K562 (cell line): Measurements from ENCODE around the gene FBXL3. TPM values are rescaled to one million over a fixed set of nuclear protein-coding genes. Genes with fewer than 3 reads are reported as not detected.

Experiments
- ATAC-seq: fragments of 200-7000 bp; cut with Tn5 transposase; 3 replicates; pipeline ENCODE4 v1.9.1; 2020; ENCODE audit warnings: moderate library complexity
- BruUV-seq: library from RNA; stranded (reverse); fragments of 400-500 nt; replicated peaks from 2 replicates; lab custom pipeline; 2021; lab: Mats Ljungman, UMichigan
- CTCF ChIA-PET: fragments of 300-600 bp; formaldehyde crosslinking; extraction: SDS; loops from one replicate; lab custom pipeline; 2021; ENCODE audit warnings: low intra/inter-chr PET ratio; lab: Yijun Ruan, JAX
- POLR2A ChIA-PET: fragments of 300-600, 350-650 bp; sonication (Branson Sonifier 250); formaldehyde crosslinking; extraction: SDS; loops from one replicate; lab custom pipeline; 2021; ENCODE audit warnings: antibody characterized with exemption, inconsistent platforms; lab: Yijun Ruan, JAX
- DNase-seq, 4 experiments: peaks; one replicate each; pipeline versions ENCODE4 v3.0.0 to v3.0.0-alpha.2; 2011 to 2018; ENCODE audit warnings: low spot score in 3 of 4, mixed read lengths in 3 of 4; ENCODE audit errors: extremely low read depth in 1 of 4
- FAIRE-seq: peaks from 2 replicates; lab custom pipeline; 2011; peaks lifted over from hg19 to GRCh38; lab: Jason Lieb, UNC
- H2AFZ ChIP-seq: 2 replicates; pipeline ENCODE4 v1.6.0; 2011; ENCODE audit warnings: low read depth, low read length, control low read depth, inconsistent platforms
- H3K27ac ChIP-seq: fragments of 200-600 bp; 3 replicates; pipeline ENCODE4 v1.8.0; 2011; ENCODE audit warnings: low read depth, mild to moderate bottlenecking, control low read depth, inconsistent platforms, low read length, moderate library complexity, mixed read lengths; ENCODE audit errors: extremely low read depth
- H3K27me3 ChIP-seq, 2 experiments: fragments of 300-600 bp in 1 of 2; 2 replicates in 1 of 2; 3 replicates in 1 of 2; pipeline versions ENCODE4 v1.6.0 to v1.8.0; 2011; ENCODE audit warnings: inconsistent platforms in 2 of 2, low read length in 2 of 2, mild to moderate bottlenecking in 1 of 2, mixed read lengths in 1 of 2, moderate library complexity in 1 of 2; ENCODE audit not compliant: control insufficient read depth in 2 of 2, insufficient read depth in 2 of 2
- H3K36me3 ChIP-seq: fragments of 300-600 bp; 3 replicates; pipeline ENCODE4 v1.8.0; 2011; ENCODE audit warnings: mild to moderate bottlenecking, low read length, inconsistent platforms; ENCODE audit not compliant: control insufficient read depth, insufficient read depth
- H3K4me1 ChIP-seq, 2 experiments: fragments of 200-600 bp in 1 of 2; replicated peaks in 1 of 2; 2 replicates in 1 of 2; 3 replicates in 1 of 2; pipeline versions ENCODE4 v1.5.1 to v1.8.0; 2011; ENCODE audit warnings: inconsistent platforms in 2 of 2, low read length in 2 of 2, mild to moderate bottlenecking in 1 of 2, mixed read lengths in 1 of 2, moderate library complexity in 1 of 2; ENCODE audit not compliant: control insufficient read depth in 2 of 2, insufficient read depth in 2 of 2
- H3K4me2 ChIP-seq: 2 replicates; pipeline ENCODE4 v1.6.1; 2011; ENCODE audit warnings: low read length, control low read depth, inconsistent platforms, mixed read lengths; ENCODE audit not compliant: insufficient read depth
- H3K4me3 ChIP-seq: fragments of 200-600 bp; sonication (generic), shearing (Covaris generic); 2 replicates; pipeline ENCODE4 v1.5.1; 2016; ENCODE audit warnings: control low read depth, inconsistent platforms
- H3K79me2 ChIP-seq: fragments of 200-600 bp; 3 replicates; pipeline ENCODE4 v1.8.0; 2011; ENCODE audit warnings: low read length, inconsistent platforms; ENCODE audit not compliant: control insufficient read depth, insufficient read depth
- H3K9ac ChIP-seq, 2 experiments: 2 replicates each; pipeline versions ENCODE4 v1.6.0 to v1.6.1; 2011; ENCODE audit warnings: low read depth in 2 of 2, low read length in 2 of 2, control low read depth in 1 of 2, inconsistent platforms in 1 of 2, mild to moderate bottlenecking in 1 of 2, mixed read lengths in 1 of 2; ENCODE audit not compliant: insufficient read depth in 1 of 2
- H3K9me1 ChIP-seq: one replicate; pipeline ENCODE4 v1.6.0; 2011; ENCODE audit warnings: inconsistent platforms, mild to moderate bottlenecking, low read length, moderate library complexity; ENCODE audit not compliant: control insufficient read depth, insufficient read depth
- H3K9me3 ChIP-seq: replicated peaks from 2 replicates; pipeline ENCODE4 v1.5.1; 2011; ENCODE audit warnings: low read depth, low read length, inconsistent platforms; ENCODE audit not compliant: control insufficient read depth, insufficient read depth
- H4K20me1 ChIP-seq: replicated peaks from 2 replicates; pipeline ENCODE4 v1.6.1; 2011; ENCODE audit warnings: low read length, inconsistent platforms, mixed read lengths; ENCODE audit not compliant: control insufficient read depth, insufficient read depth
- BMI1 ChIP-seq: fragments of 150-350 bp; IDR thresholded peaks from 2 replicates; pipeline ENCODE4 v1.6.1; 2014; ENCODE audit warnings: low read length
- CBFA2T2 ChIP-seq: fragments of 450-650 bp; conservative IDR thresholded peaks from 2 replicates; pipeline ENCODE4 v1.6.1; 2017; ENCODE audit warnings: mild to moderate bottlenecking
- IFI16 ChIP-seq: fragments of 250-450 bp; sonication (Bioruptor Pico); IDR thresholded peaks from 2 replicates; pipeline ENCODE4 v2.1.2; 2022; ENCODE audit warnings: mild to moderate bottlenecking, inconsistent platforms
- KLF13 ChIP-seq: fragments of 450-650 bp; IDR thresholded peaks from 2 replicates; pipeline ENCODE4 v1.6.1; 2016; ENCODE audit warnings: missing genetic modification characterization, low read depth, mild to moderate bottlenecking, missing compliant biosample characterization, moderate library complexity, borderline replicate concordance
- LCOR ChIP-seq: sonication (generic); formaldehyde crosslinking; IDR thresholded peaks from 2 replicates; pipeline ENCODE4 v1.8.0; 2022; ENCODE audit warnings: mild to moderate bottlenecking, missing genetic modification reagents
- NFATC3 ChIP-seq: fragments of 450-650 bp; IDR thresholded peaks from 2 replicates; pipeline ENCODE4 v1.6.1; 2017; ENCODE audit warnings: mild to moderate bottlenecking
- POLR2AphosphoS2 ChIP-seq: IDR thresholded peaks from 2 replicates; pipeline ENCODE4 v1.6.1; 2012; ENCODE audit warnings: low read length, improper control_type of control experiment
- TCF3 ChIP-seq: sonication (generic); formaldehyde crosslinking; IDR thresholded peaks from 2 replicates; pipeline ENCODE4 v1.4.0; 2020; ENCODE audit warnings: mild to moderate bottlenecking, missing genetic modification reagents
- ZFP30 ChIP-seq: fragments of 250-450 bp; sonication (Bioruptor Pico); IDR thresholded peaks from 2 replicates; pipeline ENCODE4 v1.8.0; 2022; ENCODE audit warnings: moderate library complexity, mild to moderate bottlenecking, inconsistent platforms, borderline replicate concordance
- ZNF583 ChIP-seq: fragments of 250-450 bp; sonication (Bioruptor Pico); IDR thresholded peaks from 2 replicates; pipeline ENCODE4 v1.4.0; 2020
- ZNF586 ChIP-seq: fragments of 450-650 bp; formaldehyde crosslinking; conservative IDR thresholded peaks from 2 replicates; pipeline ENCODE4 v1.4.0; 2020; ENCODE audit warnings: mild to moderate bottlenecking, moderate library complexity
- WGBS: fragments of 100-300 bp; shearing (Covaris generic); methylation state at CpG from one replicate; pipeline ENCODE4 v1.1.6; 2016; ENCODE audit warnings: low coverage, mixed read lengths; ENCODE audit not compliant: insufficient coverage; ENCODE audit errors: missing lambda C conversion rate; 5-methylcytosine and 5-hydroxymethylcytosine counted together
- in situ Hi-C: fragments of 300-500 bp; cut with MboI; formaldehyde crosslinking; loops from 4 replicates; pipeline ENCODE4 v1.15.0; 2018; ENCODE audit warnings: inconsistent platforms, mixed read lengths
- intact Hi-C: fragments of 100-400 bp; cut with micrococcal nuclease; formaldehyde crosslinking; loops from 2 replicates; pipeline ENCODE4 v1.14.2; 2022
- polyA plus RNA-seq, 8 experiments: library from polyadenylated mRNA; depleted of rRNA in 4 of 8; stranded (reverse) in 5 of 8; unstranded in 3 of 8; fragments of >200 nt; fragmentation: Nextera tagmentation in 2 of 8; fragmentation: Illumina TruSeq in 1 of 8; extraction: Ambion mirVana in 2 of 8; extraction: Trizol in 1 of 8; gene quantifications; 2 replicates each; pipeline versions ENCODE4 v1.2.1 to v1.2.3, GENCODE V29; 2011 to 2014; ENCODE audit warnings: inconsistent platforms in 1 of 8, missing spikeins in 1 of 8
- total RNA-seq, 7 experiments: library from RNA; depleted of rRNA in 6 of 7; stranded (reverse); fragments of >200 nt in 6 of 7; fragmentation: Illumina TruSeq in 2 of 7; extraction: Trizol in 2 of 7; gene quantifications; 2 replicates each; pipeline versions ENCODE4 v1.2.1 to v1.2.3, GENCODE V29; 2011 to 2021; ENCODE audit warnings: low replicate concordance in 1 of 7
- TF ChIP-seq, protein P1 (sequence below): fragments of 450-650 bp; formaldehyde crosslinking; IDR thresholded peaks from 2 replicates; pipeline ENCODE4 v1.4.0; 2020; ENCODE audit warnings: mild to moderate bottlenecking, moderate library complexity
- TF ChIP-seq, protein P2 (sequence below): sonication (generic); formaldehyde crosslinking; IDR thresholded peaks from 2 replicates; pipeline ENCODE4 v1.8.1; 2022; ENCODE audit warnings: missing genetic modification reagents
- TF ChIP-seq, protein P3 (sequence below): fragments of 250-450 bp; sonication (Bioruptor Pico); IDR thresholded peaks from 2 replicates; pipeline ENCODE4 v1.9.0; 2021; ENCODE audit warnings: mild to moderate bottlenecking

The FBXL3 gene
- total and polyA plus RNA-seq, 9 of the 15 experiments (the other 6 are each of a cell fraction or from before 2014, with no cell fraction given): 3.8 to 16.4 (median 12.6) TPM

DNA sequence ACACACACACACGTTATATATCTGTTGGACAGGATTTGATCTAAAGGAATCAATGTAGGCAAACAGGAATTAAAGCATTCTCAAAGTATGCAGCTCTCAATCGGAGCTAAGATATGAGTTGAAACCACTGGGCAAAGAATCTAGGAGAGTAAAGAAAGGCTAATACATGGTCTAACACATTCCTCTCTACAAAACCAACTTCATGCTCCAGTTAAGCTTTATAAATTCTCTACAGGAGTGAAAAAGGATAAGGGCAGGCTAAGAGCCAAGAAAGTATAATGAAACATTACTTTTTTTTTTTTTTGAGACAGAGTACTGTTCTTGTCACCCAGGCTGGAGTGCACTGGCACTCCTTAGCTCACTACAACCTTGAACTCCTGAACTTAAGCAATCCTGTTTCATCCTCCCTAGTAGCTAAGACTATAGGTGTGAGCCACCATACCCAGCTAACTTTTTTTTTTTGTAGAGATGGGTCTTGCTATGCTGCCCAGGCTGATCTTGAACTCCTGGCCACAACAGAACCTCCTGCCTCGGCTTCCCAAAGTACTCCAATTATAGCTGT, 10.6 kb downstream of the FBXL3 start (continued):
- TF ChIP-seq ZFP30: no peak

DNA sequence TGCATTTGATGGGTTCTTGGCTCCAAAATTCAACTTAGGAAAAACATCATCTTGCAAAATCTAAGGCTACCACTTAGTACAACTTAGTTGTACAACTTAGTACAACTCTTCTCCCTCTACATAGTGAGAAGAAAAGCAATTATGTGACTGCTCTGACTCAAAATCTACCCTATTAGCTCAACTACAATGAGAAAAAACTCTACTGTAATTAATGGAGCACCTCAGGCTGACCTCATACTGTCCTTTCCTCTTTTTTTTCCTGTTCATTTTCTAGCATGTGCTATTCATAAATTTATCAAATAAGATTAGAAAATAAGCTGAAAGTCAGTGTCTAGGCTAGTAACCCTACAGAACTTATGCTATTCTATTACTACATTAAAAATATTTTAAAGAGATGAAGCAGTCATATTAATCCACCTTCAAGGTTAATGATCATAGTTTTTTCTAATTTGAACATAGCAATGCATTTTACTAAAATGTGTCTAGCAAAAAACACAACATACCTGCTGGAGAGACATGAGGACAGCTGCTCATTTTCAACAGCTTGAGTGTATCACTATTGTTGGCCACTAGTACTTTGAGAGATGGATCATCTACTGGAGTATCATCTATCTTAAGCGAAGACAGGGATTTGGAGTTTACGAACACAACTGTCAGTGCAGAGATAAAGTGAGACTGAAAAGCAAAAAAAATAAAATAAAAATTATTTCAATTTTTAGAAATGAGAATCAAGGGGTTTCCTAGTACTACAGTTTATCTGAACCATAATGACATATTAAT, 11.9 kb downstream of the FBXL3 start:
- H3K4me3 ChIP-seq: no peak overlapping the region
- H3K9ac ChIP-seq: no peak overlapping the region
- WGBS: 100% methylated on average over 2 of the region's 2 CpGs
- no peaks in the 10 kb centered on the region for H3K4me1 ChIP-seq
- in situ Hi-C loops (no loop called here), intact Hi-C loops (no loop called here)
- no TSS peak for BruUV-seq
- ChIA-PET POLR2A (interaction anchor here (0.7 to 1.6 kb wide), 4 partner anchors 10 to 221 kb away, joined by 3 to 5 read pairs (median 3); partner anchors contain the start of gene FBXL3), CTCF (no interaction called here)
- peaks cover 81% of the 10 kb centered on the region for H3K36me3 ChIP-seq
- no peak overlapping the region for H3K4me2 ChIP-seq
- no peak overlapping the region for H3K27ac ChIP-seq
- peaks cover 12% of the 10 kb centered on the region for H3K79me2 ChIP-seq
- no peak for ATAC-seq
- no peaks in the 10 kb centered on the region for H3K27me3 ChIP-seq
- H3K9me1 ChIP-seq: no peaks in the 10 kb centered on the region
- no peaks in the 10 kb centered on the region for H3K9me3 ChIP-seq
- H2AFZ ChIP-seq: no peak overlapping the region
- no peak for FAIRE-seq
- no peaks in the 10 kb centered on the region for H4K20me1 ChIP-seq
- DNase-seq: no peak
- TF ChIP-seq, protein P1, sequence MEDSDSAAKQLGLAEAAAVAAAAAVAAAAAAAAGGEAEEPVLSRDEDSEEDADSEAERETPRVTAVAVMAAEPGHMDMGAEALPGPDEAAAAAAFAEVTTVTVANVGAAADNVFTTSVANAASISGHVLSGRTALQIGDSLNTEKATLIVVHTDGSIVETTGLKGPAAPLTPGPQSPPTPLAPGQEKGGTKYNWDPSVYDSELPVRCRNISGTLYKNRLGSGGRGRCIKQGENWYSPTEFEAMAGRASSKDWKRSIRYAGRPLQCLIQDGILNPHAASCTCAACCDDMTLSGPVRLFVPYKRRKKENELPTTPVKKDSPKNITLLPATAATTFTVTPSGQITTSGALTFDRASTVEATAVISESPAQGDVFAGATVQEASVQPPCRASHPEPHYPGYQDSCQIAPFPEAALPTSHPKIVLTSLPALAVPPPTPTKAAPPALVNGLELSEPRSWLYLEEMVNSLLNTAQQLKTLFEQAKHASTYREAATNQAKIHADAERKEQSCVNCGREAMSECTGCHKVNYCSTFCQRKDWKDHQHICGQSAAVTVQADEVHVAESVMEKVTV (CRISPR knock-in tag): no peak
- TF ChIP-seq ZNF583 (CRISPR knock-in tag): no peak
- no peak for TF ChIP-seq TCF3 (CRISPR knock-in tag)
- TF ChIP-seq, protein P2, sequence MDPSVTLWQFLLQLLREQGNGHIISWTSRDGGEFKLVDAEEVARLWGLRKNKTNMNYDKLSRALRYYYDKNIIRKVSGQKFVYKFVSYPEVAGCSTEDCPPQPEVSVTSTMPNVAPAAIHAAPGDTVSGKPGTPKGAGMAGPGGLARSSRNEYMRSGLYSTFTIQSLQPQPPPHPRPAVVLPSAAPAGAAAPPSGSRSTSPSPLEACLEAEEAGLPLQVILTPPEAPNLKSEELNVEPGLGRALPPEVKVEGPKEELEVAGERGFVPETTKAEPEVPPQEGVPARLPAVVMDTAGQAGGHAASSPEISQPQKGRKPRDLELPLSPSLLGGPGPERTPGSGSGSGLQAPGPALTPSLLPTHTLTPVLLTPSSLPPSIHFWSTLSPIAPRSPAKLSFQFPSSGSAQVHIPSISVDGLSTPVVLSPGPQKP: no peak
- TF ChIP-seq BMI1: no peak
- TF ChIP-seq NFATC3: no peak
- TF ChIP-seq CBFA2T2: no peak
- TF ChIP-seq KLF13 (tag): no peak
- TF ChIP-seq ZNF586 (CRISPR knock-in tag): no peak
- no peak for TF ChIP-seq IFI16
- TF ChIP-seq POLR2AphosphoS2: no peak
- TF ChIP-seq LCOR: no peak
- TF ChIP-seq, protein P3, sequence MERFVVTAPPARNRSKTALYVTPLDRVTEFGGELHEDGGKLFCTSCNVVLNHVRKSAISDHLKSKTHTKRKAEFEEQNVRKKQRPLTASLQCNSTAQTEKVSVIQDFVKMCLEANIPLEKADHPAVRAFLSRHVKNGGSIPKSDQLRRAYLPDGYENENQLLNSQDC: no peak
